Mammary epithelial cell (primary cell): Measurements from ENCODE around the gene DNAJC21.

Experiments
- CTCF ChIP-seq, 2 donors: IDR thresholded peaks in 1 of 2; conservative IDR thresholded peaks in 1 of 2; 2 replicates each; pipeline ENCODE4 v1.5.1; 2011 to 2012; ENCODE audit warnings: inconsistent platforms in 2 of 2, low read length in 2 of 2, mild to moderate bottlenecking in 2 of 2, control low read depth in 1 of 2, low read depth in 1 of 2; ENCODE audit not compliant: insufficient read depth in 1 of 2; ENCODE audit errors: extremely low read depth in 1 of 2
- EZH2 ChIP-seq: IDR thresholded peaks from 2 replicates; pipeline ENCODE4 v1.6.1; 2012; ENCODE audit warnings: low read length, inconsistent platforms, borderline replicate concordance

- no peak for TF ChIP-seq CTCF (conservative IDR thresholded peaks at IDR 0.05 in 1 of 2, IDR thresholded peaks at IDR 0.05 in 1 of 2; ENCODE audit: extremely low read depth in 1 of 2, insufficient read depth in 1 of 2, low read depth in 1 of 2, low read length in 2 of 2)
- no peak for TF ChIP-seq EZH2
Observed at GRCh38 chr5:34892414-34892813, 36.9 kb upstream of the DNAJC21 start.
